Measurements from ENCODE around the gene NAV2.

- TF ChIP-seq, protein P1, sequence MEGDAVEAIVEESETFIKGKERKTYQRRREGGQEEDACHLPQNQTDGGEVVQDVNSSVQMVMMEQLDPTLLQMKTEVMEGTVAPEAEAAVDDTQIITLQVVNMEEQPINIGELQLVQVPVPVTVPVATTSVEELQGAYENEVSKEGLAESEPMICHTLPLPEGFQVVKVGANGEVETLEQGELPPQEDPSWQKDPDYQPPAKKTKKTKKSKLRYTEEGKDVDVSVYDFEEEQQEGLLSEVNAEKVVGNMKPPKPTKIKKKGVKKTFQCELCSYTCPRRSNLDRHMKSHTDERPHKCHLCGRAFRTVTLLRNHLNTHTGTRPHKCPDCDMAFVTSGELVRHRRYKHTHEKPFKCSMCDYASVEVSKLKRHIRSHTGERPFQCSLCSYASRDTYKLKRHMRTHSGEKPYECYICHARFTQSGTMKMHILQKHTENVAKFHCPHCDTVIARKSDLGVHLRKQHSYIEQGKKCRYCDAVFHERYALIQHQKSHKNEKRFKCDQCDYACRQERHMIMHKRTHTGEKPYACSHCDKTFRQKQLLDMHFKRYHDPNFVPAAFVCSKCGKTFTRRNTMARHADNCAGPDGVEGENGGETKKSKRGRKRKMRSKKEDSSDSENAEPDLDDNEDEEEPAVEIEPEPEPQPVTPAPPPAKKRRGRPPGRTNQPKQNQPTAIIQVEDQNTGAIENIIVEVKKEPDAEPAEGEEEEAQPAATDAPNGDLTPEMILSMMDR (IDR thresholded peaks at IDR 0.05), result no peak
- TF ChIP-seq EP300 (IDR thresholded peaks at IDR 0.05) (no peak), POLR2AphosphoS5 (IDR thresholded peaks at IDR 0.05) (no peak)
Observed at GRCh38 chr11:19816040-19816439, 103.4 kb downstream of the NAV2 start.
